Stimulated activated CD4-positive, alpha-beta T cell treated with anti-CD3 and anti-CD28 coated beads, Interleukin-4, amount 100 ng/mL, for 24 hours (primary cell): Measurements from ENCODE around the gene RMC1.
"Not testable (repeated sequence)": the region's sequence is repeated elsewhere in the genome, so short reads cannot be mapped to it uniquely, and the experiment has no call there.

Experiments used
- DNase-seq: peaks from one replicate; pipeline ENCODE4 v3.0.0-alpha.2; 2020

Gene RMC1

GRCh38 chr18:23536204-23536603 is 32.9 kb downstream of the RMC1 start:
- no peak for DNase-seq

DNA sequence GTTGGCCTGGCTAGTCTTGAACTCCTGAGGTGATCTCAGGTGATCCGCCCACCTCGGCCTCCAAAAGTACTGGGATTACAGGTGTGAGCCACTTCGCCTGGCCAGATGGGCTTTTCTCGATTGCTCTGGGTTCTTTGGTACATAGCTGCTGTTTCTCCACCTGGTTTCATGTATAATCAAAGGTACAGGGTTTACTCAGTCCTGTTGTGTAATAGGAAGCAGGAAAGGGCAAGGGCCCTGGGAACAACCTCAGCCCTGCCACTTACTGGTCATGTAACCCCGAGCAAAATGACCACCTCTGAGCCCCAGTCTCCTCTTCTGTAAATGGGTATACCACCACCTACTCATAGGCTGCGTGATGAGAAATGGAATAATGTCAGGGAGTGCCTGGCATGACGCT is 34.0 kb downstream of the RMC1 start:
- DNase-seq, result no peak

DNA sequence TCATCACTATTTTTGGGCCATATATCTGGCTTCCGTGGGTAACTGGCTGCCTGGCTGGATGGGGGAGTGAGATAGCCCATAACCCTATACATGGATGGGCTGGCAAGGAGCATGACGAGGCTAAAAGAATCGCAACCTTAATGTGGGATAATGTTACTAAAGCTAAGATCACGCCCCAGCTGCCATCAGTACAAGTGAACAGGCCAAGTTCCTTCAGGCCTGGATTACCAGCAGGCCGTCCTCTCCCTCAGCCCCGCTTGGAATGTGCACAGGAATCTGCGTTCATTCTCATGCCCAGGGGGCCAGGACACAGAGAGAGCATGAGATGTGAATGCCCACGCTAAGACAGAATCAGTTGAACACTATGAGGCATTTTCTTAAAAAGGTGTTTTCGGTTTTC is 34.7 kb downstream of the RMC1 start:
- DNase-seq, result no peak

DNA sequence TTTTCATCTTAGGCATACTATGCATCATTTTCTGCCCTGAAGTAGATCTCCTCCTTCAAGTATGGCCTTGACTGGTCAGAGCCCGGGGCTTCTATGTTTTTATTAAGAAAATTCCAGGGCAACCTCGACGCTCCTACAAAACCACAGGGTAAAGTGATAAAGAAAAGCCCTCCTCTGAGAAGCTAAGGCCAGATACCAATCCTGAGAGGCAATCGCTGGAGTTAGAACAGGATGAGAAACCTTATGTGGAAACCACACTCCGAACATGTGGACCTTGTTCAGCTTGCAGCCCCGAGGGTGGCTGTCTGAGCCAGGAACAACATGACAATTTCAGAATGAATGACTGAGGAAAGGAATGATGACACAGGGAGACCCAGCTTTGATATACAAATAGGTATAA is 35.6 kb downstream of the RMC1 start:
- no peak for DNase-seq

GRCh38 chr18:23539296-23539695 is 36.0 kb downstream of the RMC1 start:
- DNase-seq, result no peak

- no peak for DNase-seq
Measured at GRCh38 chr18:23539911-23540525, 36.7 kb downstream of the RMC1 start.

DNA sequence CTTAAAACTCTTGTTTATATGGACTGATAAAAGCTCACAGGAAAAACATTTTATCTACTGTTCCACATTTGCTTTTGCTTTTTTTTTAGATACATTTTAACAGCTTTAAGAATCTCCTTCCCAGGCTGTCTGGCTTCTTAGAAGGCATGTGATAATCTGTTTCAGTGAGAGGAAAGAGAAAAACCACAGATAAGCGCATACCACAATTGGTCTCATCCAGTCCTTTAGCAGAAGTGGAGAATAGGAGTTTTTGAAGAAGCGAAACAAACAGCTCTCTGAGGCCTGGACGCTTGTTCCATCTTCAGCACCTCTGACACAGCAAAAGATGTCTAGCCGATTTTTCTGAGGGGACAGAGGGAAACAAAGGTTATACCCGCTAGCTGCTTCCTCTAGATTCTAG is 37.6 kb downstream of the RMC1 start:
- DNase-seq, result no peak

DNA sequence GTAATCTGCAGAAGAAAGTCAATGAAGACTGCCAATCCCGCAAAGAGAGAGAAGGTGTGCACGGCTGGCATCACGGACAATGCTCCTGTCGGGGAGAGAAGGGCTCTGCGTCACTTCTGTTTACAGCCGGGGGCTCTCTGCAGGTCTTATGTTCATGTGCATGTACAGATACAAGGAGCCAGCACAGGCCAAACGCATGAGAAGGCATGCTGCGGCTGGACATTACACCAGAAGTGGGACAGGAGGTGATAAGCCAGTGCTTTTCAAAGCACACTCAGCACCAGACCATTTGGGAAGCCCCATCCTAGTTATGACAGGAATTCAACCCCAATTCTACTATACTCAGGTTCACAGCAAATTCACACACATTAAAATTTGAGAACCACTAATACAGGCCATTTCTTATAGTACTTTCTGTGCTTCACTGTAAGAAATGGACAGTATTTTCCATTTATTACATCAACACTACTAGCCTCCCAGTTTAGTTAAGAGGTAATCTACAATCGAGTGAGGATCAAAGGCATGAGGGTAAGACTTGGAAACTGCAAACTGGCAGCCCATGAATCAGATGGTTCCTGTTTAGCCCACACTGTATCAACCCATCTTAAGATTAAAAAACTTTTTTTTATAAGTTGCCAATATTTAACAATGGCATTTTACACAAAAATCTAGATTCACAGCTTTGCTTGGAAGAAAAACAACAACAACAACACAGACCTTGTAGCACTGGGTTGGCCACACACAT is 38.2 kb downstream of the RMC1 start:
- DNase-seq, result no peak

- no peak for DNase-seq
Measured at GRCh38 chr18:23542461-23542860, 39.1 kb downstream of the RMC1 start.

DNA sequence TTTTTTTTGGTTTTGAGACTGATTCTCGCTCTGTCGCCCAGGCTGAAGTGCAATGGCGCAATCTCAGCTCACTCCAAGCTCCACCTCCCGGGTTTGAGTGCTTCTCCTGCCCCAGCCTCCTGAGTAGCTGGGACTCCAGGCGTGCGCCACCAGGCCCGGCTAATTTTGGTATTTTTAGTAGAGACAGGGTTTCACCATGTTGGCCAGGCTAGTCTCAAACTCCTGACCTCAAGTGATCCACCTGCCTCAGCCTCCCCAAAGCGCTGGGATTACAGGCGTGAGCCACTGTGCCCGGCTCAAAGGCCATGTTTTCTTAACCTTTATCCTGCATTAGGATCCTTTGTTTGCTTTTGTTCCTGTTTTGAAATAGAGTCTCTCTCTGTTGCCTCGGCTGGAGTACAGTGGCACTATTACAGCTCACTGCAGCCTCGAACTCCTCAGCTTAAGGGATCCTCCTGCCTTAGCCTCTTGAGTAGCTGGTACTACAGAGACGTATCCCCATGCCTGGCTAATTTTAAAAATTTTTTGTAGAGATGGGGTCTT is 42.0 kb downstream of the RMC1 start:
- no peak for DNase-seq

DNA sequence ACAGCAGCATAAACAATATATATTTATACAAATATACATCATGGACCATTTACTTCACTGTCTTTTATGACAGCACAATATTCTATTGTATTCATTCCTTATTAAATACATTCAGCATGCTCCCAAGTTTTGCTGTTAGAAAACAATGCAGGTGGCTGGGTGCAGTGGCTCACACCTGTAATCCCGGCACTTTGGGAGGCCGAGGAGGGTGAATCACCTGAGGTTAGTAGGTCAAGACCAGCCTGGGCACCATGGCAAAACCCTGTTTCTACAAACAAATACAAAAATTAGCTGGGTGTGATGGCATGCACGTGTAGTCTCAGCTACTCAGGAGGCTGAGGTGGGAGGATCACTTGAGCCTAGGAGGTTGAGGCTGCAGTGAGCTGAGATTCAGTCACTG is 44.0 kb downstream of the RMC1 start:
- no peak for DNase-seq

- no peak for DNase-seq
Measured at GRCh38 chr18:23547846-23548245, 44.5 kb downstream of the RMC1 start.

DNA sequence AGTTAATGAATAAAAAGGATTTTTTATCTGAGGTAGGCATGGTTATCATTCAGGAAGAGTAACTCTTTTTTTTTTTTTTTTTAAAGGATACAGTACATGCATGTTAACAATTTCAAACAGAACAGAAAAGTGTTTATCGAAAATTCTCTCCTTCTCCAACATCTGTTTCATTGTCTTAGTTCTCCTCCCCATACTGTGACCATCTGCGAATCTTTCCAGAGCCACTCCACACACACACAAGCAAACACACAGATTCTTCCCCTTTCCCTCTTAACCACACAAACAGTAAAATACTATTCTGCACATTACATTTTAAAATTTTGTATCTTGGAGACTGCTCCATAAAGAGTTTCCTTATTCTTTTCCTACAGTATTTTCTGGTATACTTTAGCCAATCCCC is 45.0 kb downstream of the RMC1 start:
- DNase-seq, result no peak

DNA sequence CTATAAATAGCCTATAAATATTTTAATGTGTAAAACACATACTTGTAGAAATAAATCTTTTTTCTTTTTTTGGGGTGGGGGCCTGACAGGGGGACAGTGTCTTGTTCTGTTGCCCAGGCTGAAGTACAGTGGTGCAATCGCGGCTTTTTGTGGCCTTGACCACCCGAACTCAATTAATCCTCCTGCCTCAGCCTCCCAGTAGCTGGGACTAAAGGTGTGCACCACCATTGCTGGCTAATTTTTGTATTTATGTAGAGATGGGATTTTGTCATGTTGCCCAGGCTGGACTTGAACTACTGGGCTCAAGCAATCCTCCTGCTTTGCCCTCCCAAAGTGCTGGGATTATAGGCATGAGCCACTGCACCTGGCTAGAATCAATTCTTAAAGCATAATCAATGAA is 45.4 kb downstream of the RMC1 start:
- no peak for DNase-seq

DNA sequence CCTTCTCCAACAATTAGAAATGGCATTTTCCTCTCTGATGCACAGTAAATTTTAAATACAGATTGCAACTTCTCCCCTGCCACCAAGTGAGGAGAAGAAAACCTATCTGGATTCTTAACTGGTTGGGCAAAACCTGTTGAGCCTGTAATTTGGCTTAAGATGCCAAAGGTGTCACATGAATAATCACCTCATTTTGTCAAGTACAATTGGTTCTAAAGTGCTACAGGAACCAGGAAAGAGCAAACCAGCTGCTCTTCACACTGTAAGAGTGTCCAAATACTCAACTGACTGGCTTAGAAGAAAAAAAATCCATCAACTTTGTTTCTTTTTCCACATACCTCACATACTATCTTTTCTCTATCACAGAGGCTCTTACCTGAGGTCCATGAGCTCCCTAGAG is 47.6 kb downstream of the RMC1 start:
- DNase-seq, result no peak

- no peak for DNase-seq
Measured at GRCh38 chr18:23551978-23552377, 48.7 kb downstream of the RMC1 start.

DNA sequence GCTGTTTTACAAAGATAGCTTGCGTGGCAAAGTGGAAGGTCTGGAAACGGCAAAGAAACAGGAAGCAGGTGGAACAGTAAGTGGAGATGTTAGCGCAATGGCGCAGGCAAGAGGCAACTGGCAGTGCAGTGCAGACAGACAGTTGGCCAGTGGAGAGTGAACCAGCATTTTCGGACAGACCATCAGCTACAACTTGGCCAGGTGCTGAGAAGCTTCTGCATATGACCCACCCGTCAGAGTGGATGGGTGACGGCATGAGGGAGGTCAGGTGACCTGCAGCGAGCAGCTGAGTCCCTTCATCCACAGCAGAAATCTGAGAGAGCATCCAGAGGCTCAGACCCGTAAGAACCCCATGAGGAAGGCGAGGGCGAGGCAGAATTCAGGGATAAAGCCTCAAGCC is 49.2 kb downstream of the RMC1 start:
- no peak for DNase-seq

GRCh38 chr18:23553887-23554286 is 50.6 kb downstream of the RMC1 start:
- no peak for DNase-seq

DNA sequence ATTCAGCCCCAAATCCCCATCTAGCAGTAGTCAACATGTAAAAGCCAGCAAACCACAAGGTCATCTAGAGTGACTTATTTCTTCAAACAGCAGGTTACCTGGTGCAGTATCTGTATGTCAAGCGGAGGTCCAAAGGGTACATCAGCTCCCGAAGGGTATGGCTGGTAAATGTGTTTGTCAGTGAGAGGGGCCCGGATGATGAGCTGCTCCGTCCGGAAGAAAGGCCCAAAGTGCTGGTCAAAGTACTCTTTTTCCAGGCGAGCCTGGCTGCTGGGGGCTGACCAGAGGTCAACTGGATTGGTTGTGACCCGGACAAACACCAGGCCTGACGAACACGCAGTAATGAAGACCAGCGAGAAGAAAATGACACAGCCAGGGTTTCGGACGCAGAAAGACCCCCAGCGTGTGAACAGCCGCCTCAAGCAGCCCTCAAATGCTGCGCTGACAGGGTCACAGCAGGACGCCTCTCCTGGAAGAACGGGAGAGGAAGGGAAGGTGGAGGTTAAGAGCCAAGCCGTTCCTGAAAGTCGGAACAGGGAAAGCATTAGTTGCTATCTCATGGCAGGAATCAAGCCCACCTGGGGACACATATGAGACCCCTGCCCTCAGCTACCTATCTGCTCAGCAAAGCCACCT is 53.0 kb downstream of the RMC1 start:
- no peak for DNase-seq

- not testable (repeated sequence) for DNase-seq
Measured at GRCh38 chr18:23557511-23557910, 54.2 kb downstream of the RMC1 start.

DNA sequence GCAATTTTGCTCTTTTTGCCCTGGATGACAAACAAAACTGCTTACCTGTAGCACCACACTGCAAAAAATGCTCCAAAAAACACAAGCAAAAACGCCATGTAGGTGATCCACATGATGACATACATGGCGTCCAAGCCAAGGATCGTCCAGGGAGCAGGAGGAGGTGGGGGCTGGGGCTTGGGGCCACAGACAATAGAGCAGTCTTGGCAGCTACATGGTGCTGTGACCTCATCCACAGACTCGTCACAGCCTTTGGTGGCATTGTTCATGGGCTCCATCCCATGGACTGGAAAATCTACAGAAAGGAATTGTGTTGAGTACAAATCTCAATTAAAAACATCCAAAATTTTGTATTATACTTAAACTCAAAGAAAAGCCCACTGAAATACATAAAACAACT is 56.9 kb downstream of the RMC1 start:
- no peak for DNase-seq

- DNase-seq, result no peak
Measured at GRCh38 chr18:23563377-23564043, 60.2 kb downstream of the RMC1 start.

DNA sequence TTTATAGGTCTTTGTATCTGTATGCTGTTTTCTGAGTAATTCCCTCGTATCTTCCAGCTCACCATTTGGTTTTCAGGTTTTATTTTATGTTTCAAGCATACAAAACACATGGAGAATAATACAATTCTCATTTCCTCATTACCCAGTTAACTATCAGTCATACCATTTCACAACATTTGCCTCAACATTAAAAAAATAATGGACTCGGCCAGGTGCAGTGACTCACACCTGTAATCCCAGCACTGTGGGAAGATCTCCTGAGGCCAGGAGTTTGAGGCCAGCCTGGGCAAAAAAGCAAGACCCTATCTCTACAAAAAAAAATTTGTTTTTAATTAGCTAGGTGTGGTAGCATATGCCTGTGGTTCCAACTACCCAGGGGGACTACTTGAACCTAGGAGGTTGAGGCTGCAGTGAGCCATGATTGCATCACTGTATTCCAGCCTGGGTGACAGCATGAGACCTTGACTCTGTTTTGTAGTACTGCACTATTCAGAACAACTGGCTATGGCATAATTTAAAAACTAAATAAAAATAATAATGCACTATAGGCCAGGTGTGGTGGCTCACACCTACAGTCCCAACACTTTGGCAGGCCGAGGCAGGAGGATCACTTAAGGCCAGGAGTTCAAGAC is 62.7 kb downstream of the RMC1 start:
- DNase-seq, result no peak
